A673 (cell line): Measurements from ENCODE around the gene CCDC92. TPM values are rescaled to one million over a fixed set of nuclear protein-coding genes. Genes with fewer than 3 reads are reported as not detected.

Experiments
- BruUV-seq: library from RNA; stranded (reverse); fragments of 400-500 nt; replicated peaks from 2 replicates; lab custom pipeline; 2021; lab: Mats Ljungman, UMichigan
- CTCF ChIA-PET: fragments of 300-600 bp; sonication (Branson Sonifier 250); formaldehyde crosslinking; loops from one replicate; lab custom pipeline; 2022; ENCODE audit warnings: antibody characterized with exemption; lab: Charles Lee
- POLR2A ChIA-PET: fragments of 300-600 bp; sonication (Branson Sonifier 250); formaldehyde crosslinking; loops from one replicate; lab custom pipeline; 2022; ENCODE audit warnings: antibody characterized with exemption; ENCODE audit not compliant: low non-redundant PET; lab: Charles Lee
- DNase-seq: peaks from one replicate; pipeline ENCODE4 v3.0.0-alpha.2; 2015; ENCODE audit warnings: low spot score
- H3K27ac ChIP-seq: fragments of 200-600 bp; sonication (generic); 2 replicates; pipeline ENCODE4 v1.5.1; 2016; ENCODE audit warnings: mixed run types, low read depth, mild to moderate bottlenecking, mixed read lengths, antibody characterized with exemption, low read length; ENCODE audit not compliant: poor library complexity, severe bottlenecking
- H3K27me3 ChIP-seq: fragments of 200-600 bp; sonication (generic); replicated peaks from 2 replicates; pipeline ENCODE4 v1.6.1; 2017; ENCODE audit warnings: mixed run types, low read depth, mild to moderate bottlenecking, mixed read lengths, antibody characterized with exemption, low read length; ENCODE audit not compliant: insufficient read depth, poor library complexity
- H3K36me3 ChIP-seq: fragments of 200-600 bp; sonication (generic); 2 replicates; pipeline ENCODE4 v1.6.1; 2016; ENCODE audit warnings: mixed run types, mild to moderate bottlenecking, mixed read lengths, antibody characterized with exemption, low read length; ENCODE audit not compliant: insufficient read depth, poor library complexity, severe bottlenecking
- H3K4me1 ChIP-seq: fragments of 200-600 bp; sonication (generic); 2 replicates; pipeline ENCODE4 v1.6.1; 2017; ENCODE audit warnings: mixed run types, mild to moderate bottlenecking, mixed read lengths, antibody characterized with exemption, low read length; ENCODE audit not compliant: insufficient read depth, poor library complexity, severe bottlenecking
- H3K4me3 ChIP-seq: fragments of 200-600 bp; sonication (generic); 2 replicates; pipeline ENCODE4 v1.5.1; 2016; ENCODE audit warnings: low read depth, mixed run types, mild to moderate bottlenecking, mixed read lengths, low read length; ENCODE audit not compliant: poor library complexity, severe bottlenecking
- H3K9me3 ChIP-seq: fragments of 200-600 bp; sonication (generic); 2 replicates; pipeline ENCODE4 v1.6.1; 2016; ENCODE audit warnings: mixed run types, low read depth, mild to moderate bottlenecking, mixed read lengths, antibody characterized with exemption, low read length; ENCODE audit not compliant: poor library complexity, severe bottlenecking
- CTCF ChIP-seq: fragments of 300-800, 200-600 bp; sonication (generic); conservative IDR thresholded peaks from 2 replicates; pipeline ENCODE4 v1.5.1; 2017; ENCODE audit warnings: low read depth, mild to moderate bottlenecking, antibody characterized with exemption, low read length, moderate library complexity, mixed read lengths
- EZH2 ChIP-seq: fragments of 200-600 bp; sonication (generic); IDR thresholded peaks from 2 replicates; pipeline ENCODE4 v1.6.1; 2017; ENCODE audit warnings: borderline replicate concordance, low read depth, mild to moderate bottlenecking, mixed read lengths, antibody characterized with exemption, low read length; ENCODE audit not compliant: poor library complexity, severe bottlenecking
- intact Hi-C: fragments of 100-400 bp; cut with micrococcal nuclease; formaldehyde crosslinking; loops from one replicate; pipeline ENCODE4 v1.10.0; 2022; ENCODE audit not compliant: unreplicated experiment
- total RNA-seq: library from RNA; stranded (reverse); gene quantifications from 2 replicates; pipeline ENCODE4 v1.2.3, GENCODE V29; 2021

The CCDC92 gene
- total RNA-seq, 1 experiment from 2014 or later, result 28.7 TPM

- no peak for TF ChIP-seq CTCF
- TF ChIP-seq EZH2, result no peak
- peaks cover 17% of the 10 kb centered on the region for H3K4me1 ChIP-seq
- POLR2A ChIA-PET, result no interaction called here
- H3K4me3 ChIP-seq, result no peak overlapping the region
- CTCF ChIA-PET, result no interaction called here
- no peak overlapping the region for H3K27ac ChIP-seq
- intact Hi-C loops, result no loop called here
- no peaks in the 10 kb centered on the region for H3K27me3 ChIP-seq
- BruUV-seq, result no TSS peak
- no peak for DNase-seq
- no peaks in the 10 kb centered on the region for H3K9me3 ChIP-seq
- peaks cover 36% of the 10 kb centered on the region for H3K36me3 ChIP-seq
These were observed 19.6 kb upstream of the CCDC92 start for GRCh38 chr12:123992118-123992825.

- H3K4me3 ChIP-seq, result no peak overlapping the region
- POLR2A ChIA-PET, result no interaction called here
- peaks cover 23% of the 10 kb centered on the region for H3K4me1 ChIP-seq
- CTCF ChIA-PET, result no interaction called here
- H3K27ac ChIP-seq, result no peak overlapping the region
- no TSS peak for BruUV-seq
- H3K27me3 ChIP-seq, result no peaks in the 10 kb centered on the region
- no peak for DNase-seq
- intact Hi-C loops, result no loop called here
- peaks cover 34% of the 10 kb centered on the region for H3K36me3 ChIP-seq
- H3K9me3 ChIP-seq, result no peaks in the 10 kb centered on the region
- TF ChIP-seq EZH2 (no peak), CTCF (no peak)
These were observed 18.8 kb upstream of the CCDC92 start for GRCh38 chr12:123991372-123991951.

GRCh38 chr12:123990511-123990910, 17.9 kb upstream of the CCDC92 start:
- DNase-seq, result no peak
- CTCF ChIA-PET, result no interaction called here
- TF ChIP-seq CTCF, result no peak
- no peak for TF ChIP-seq EZH2
- Histone ChIP-seq H3K36me3 (peaks cover 34% of the 10 kb centered on the region), H3K9me3 (no peaks in the 10 kb centered on the region), H3K27me3 (no peaks in the 10 kb centered on the region), H3K27ac (no peak overlapping the region), H3K4me1 (peaks cover 22% of the 10 kb centered on the region), H3K4me3 (no peak overlapping the region)
- no TSS peak for BruUV-seq
- intact Hi-C loops, result no loop called here
- POLR2A ChIA-PET, result no interaction called here
